ENCODE results near the gene ZNF609.

GRCh38 chr15:64599226-64599625, 138.8 kb downstream of the ZNF609 start:
- TF ChIP-seq CTCF (IDR thresholded peaks at IDR 0.05) (no peak), POLR2A (IDR thresholded peaks at IDR 0.05) (no peak)
